NCI-H2227 treated with DMSO at 0.1 percent for 48 hours (cell line): Measurements from ENCODE around the gene RAP2A.

Source experiments
- DNase-seq: peaks from one replicate; lab custom pipeline; 2025; lab: John Stamatoyannopoulos, UW

The RAP2A gene

GRCh38 chr13:97433727-97434396, at the start of gene RAP2A:
TSS of gene RAP2A (plus strand) at chr13:97434169. CDS start at chr13:97434471, 302 bp downstream.
- DNase-seq = peak; percentile 88

- no peak for DNase-seq
These were observed 49.6 kb upstream of the RAP2A start for GRCh38 chr13:97384371-97384770.

- no peak for DNase-seq
These were observed 48.8 kb upstream of the RAP2A start for GRCh38 chr13:97385146-97385545.

GRCh38 chr13:97385854-97386253, 48.1 kb upstream of the RAP2A start:
- DNase-seq = no peak

- no peak for DNase-seq
These were observed 47.0 kb upstream of the RAP2A start for GRCh38 chr13:97386801-97387484.

GRCh38 chr13:97387485-97387839, 46.5 kb upstream of the RAP2A start:
- no peak for DNase-seq

- DNase-seq = no peak
These were observed 46.1 kb upstream of the RAP2A start for GRCh38 chr13:97387890-97388289.

- DNase-seq = no peak
These were observed 45.6 kb upstream of the RAP2A start for GRCh38 chr13:97388373-97388772.

GRCh38 chr13:97390941-97391600, 42.9 kb upstream of the RAP2A start:
- no peak for DNase-seq

GRCh38 chr13:97392020-97392419, 41.9 kb upstream of the RAP2A start:
- DNase-seq = no peak

GRCh38 chr13:97394542-97394941, 39.4 kb upstream of the RAP2A start:
- no peak for DNase-seq

GRCh38 chr13:97395447-97396136, 38.4 kb upstream of the RAP2A start:
- no peak for DNase-seq

GRCh38 chr13:97397267-97397666, 36.7 kb upstream of the RAP2A start:
- DNase-seq = no peak

- no peak for DNase-seq
These were observed 32.5 kb upstream of the RAP2A start for GRCh38 chr13:97401421-97401820.

- no peak for DNase-seq
These were observed 29.8 kb upstream of the RAP2A start for GRCh38 chr13:97403893-97404750.

GRCh38 chr13:97407540-97407939, 26.4 kb upstream of the RAP2A start:
- DNase-seq = no peak

- DNase-seq = no peak
These were observed 25.0 kb upstream of the RAP2A start for GRCh38 chr13:97408938-97409337.

GRCh38 chr13:97411984-97412383, 22.0 kb upstream of the RAP2A start:
- no peak for DNase-seq

- peak; percentile 73 for DNase-seq
These were observed 20.3 kb upstream of the RAP2A start for GRCh38 chr13:97413694-97414093.

- DNase-seq = peak; percentile 49
These were observed 19.6 kb upstream of the RAP2A start for GRCh38 chr13:97414392-97414791.

GRCh38 chr13:97417698-97418097, 16.3 kb upstream of the RAP2A start:
- no peak for DNase-seq
